ENCODE results near the gene PPP1R3D. TPM values are rescaled to one million over a fixed set of nuclear protein-coding genes. Genes with fewer than 3 reads are reported as not detected.
"Not testable (repeated sequence)": the region's sequence is repeated elsewhere in the genome, so short reads cannot be mapped to it uniquely, and the experiment has no call there.

PPP1R3D gene
- total RNA-seq, 1 experiment from 2014 or later: 2.7 TPM

GRCh38 chr20:59891581-59891980 is 48.5 kb downstream of the PPP1R3D start:
- DNase-seq (ENCODE audit: low read depth, low spot score) (no peak), ATAC-seq (no peak)
- Histone ChIP-seq H3K9ac (ENCODE audit: low read length) (no peak overlapping the region), H3K4me1 (ENCODE audit: control insufficient read depth in 1 of 2, insufficient read depth in 2 of 2, low read length in 2 of 2) (no peaks in the 10 kb centered on the region), H3K9me2 (ENCODE audit: insufficient read depth) (no peaks in the 10 kb centered on the region), H3K79me2 (ENCODE audit: insufficient read depth, low read length) (no peaks in the 10 kb centered on the region), H3K36me3 (ENCODE audit: control insufficient read depth in 1 of 2, insufficient read depth in 2 of 2, low read length in 2 of 2) (no peaks in the 10 kb centered on the region), H2AFZ (ENCODE audit: low read depth, low read length, poor library complexity, severe bottlenecking) (no peak overlapping the region), H3K4me3 (replicated peaks in 1 of 2; ENCODE audit: low read depth in 1 of 2, low read length in 2 of 2) (no peak overlapping the region), H3K27ac (ENCODE audit: low read depth, low read length) (no peak overlapping the region), H3K9me3 (ENCODE audit: control insufficient read depth in 1 of 2, insufficient read depth in 1 of 2, low read depth in 1 of 2, low read length in 2 of 2) (no peaks in the 10 kb centered on the region), H3K27me3 (ENCODE audit: insufficient read depth, low read length) (peaks cover 46% of the 10 kb centered on the region), H4K20me1 (ENCODE audit: insufficient read depth) (no peaks in the 10 kb centered on the region), H3K4me2 (ENCODE audit: low read length) (no peak overlapping the region)
- CTCF ChIA-PET: no interaction called here
- POLR2A ChIA-PET: no interaction called here
- BruUV-seq (replicated peaks): no TSS peak
- TF ChIP-seq CBX3 (IDR thresholded peaks at IDR 0.05; ENCODE audit: low read depth) (no peak), EGR1 (IDR thresholded peaks at IDR 0.05; ENCODE audit: low read depth) (no peak), ZBTB33 (IDR thresholded peaks at IDR 0.05; ENCODE audit: extremely low read depth, insufficient replicate concordance, low read length) (no peak), YY1 (IDR thresholded peaks at IDR 0.05; ENCODE audit: extremely low read depth, insufficient replicate concordance, low read depth, low read length) (no peak), JUND (IDR thresholded peaks at IDR 0.05) (no peak), CEBPB (IDR thresholded peaks at IDR 0.05; ENCODE audit: low read depth) (no peak), POLR2A (IDR thresholded peaks at IDR 0.05; ENCODE audit: borderline replicate concordance, extremely low read depth, insufficient read depth, insufficient read length) (no peak), EZH2phosphoT487 (IDR thresholded peaks at IDR 0.05; ENCODE audit: borderline replicate concordance) (no peak), SP1 (IDR thresholded peaks at IDR 0.05; ENCODE audit: low read depth) (no peak), ZNF274 (IDR thresholded peaks at IDR 0.05; ENCODE audit: low read depth, low read length) (no peak), POLR2AphosphoS5 (IDR thresholded peaks at IDR 0.05; ENCODE audit: low read depth, low read length) (no peak), EZH2 (IDR thresholded peaks at IDR 0.05) (no peak)
- RAD21 ChIA-PET (ENCODE audit: low non-redundant PET in 1 of 2, low total read pairs in 2 of 2, uncharacterized antibody in 2 of 2, unreplicated experiment in 2 of 2): no interaction called here
- intact Hi-C loops (cut with micrococcal nuclease): no loop called here

- intact Hi-C loops (cut with micrococcal nuclease); H3K9me3 ChIP-seq (ENCODE audit: control insufficient read depth in 1 of 2, insufficient read depth in 1 of 2, low read depth in 1 of 2, low read length in 2 of 2); POLR2A ChIA-PET; H3K27ac ChIP-seq (ENCODE audit: low read depth, low read length); H3K79me2 ChIP-seq (ENCODE audit: insufficient read depth, low read length); H4K20me1 ChIP-seq (ENCODE audit: insufficient read depth); H3K36me3 ChIP-seq (ENCODE audit: control insufficient read depth in 1 of 2, insufficient read depth in 2 of 2, low read length in 2 of 2); H3K4me2 ChIP-seq (ENCODE audit: low read length); H3K4me1 ChIP-seq (ENCODE audit: control insufficient read depth in 1 of 2, insufficient read depth in 2 of 2, low read length in 2 of 2); H3K4me3 ChIP-seq (replicated peaks in 1 of 2; ENCODE audit: low read depth in 1 of 2, low read length in 2 of 2); H2AFZ ChIP-seq (ENCODE audit: low read depth, low read length, poor library complexity, severe bottlenecking); RAD21 ChIA-PET (ENCODE audit: low non-redundant PET in 1 of 2, low total read pairs in 2 of 2, uncharacterized antibody in 2 of 2, unreplicated experiment in 2 of 2); ATAC-seq; DNase-seq (ENCODE audit: low read depth, low spot score); CTCF ChIA-PET; H3K9me2 ChIP-seq (ENCODE audit: insufficient read depth); H3K9ac ChIP-seq (ENCODE audit: low read length); BruUV-seq (replicated peaks): not testable (repeated sequence)
- H3K27me3 ChIP-seq (ENCODE audit: insufficient read depth, low read length): peaks cover 38% of the 10 kb centered on the region
These were observed 50.1 kb downstream of the PPP1R3D start for GRCh38 chr20:59890035-59890434.
